ENCODE results near the gene SLC35F1.
"Not testable (repeated sequence)": the region's sequence is repeated elsewhere in the genome, so short reads cannot be mapped to it uniquely, and the experiment has no call there.

SLC35F1 gene

DNA sequence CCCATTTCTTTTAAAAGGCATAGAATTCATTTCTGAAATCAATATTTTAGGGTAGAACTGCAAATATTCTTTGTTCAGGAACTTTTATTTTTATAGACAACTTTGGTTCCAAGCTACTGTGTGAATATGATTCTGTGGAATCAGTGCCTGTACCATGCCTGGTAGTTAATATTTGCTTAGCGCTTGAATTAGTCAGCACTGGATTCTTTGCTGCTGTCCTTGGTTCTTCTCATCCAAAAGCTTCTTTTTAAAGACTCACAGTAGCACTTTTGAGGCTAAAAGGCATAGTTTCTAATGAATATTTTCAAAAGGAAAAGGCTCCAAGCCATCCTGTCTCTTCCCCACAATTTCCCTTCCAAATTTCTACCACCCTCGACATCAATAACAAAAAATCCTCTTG is 109.5 kb downstream of the SLC35F1 start:
- DNase-seq, result no peak

DNA sequence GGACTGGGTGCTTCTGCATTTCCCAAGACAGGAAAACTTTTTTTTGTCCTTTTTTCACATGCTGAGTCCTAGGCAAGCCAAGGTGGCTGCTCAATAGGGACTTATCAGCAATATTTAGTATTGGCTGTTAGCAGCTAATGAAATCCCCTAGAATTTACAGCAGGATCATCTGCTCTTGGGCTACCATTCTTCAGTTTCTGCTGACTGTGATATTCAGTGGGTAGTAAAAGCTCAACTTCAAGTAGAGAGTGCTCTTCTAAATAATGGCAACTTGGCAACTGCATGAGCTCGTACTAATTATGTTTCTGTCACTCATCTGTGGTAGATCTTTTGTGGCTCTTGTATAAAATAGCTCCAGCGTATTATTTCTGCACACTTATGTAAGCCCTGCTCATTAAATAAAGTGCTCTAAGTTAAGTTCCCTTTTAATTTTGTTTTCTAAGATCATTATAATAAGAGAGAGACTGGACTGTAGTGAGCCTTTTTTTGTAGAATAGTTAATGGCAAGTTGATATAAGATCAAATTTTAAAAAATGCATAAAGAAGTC is 110.3 kb downstream of the SLC35F1 start:
- no peak for DNase-seq

DNA sequence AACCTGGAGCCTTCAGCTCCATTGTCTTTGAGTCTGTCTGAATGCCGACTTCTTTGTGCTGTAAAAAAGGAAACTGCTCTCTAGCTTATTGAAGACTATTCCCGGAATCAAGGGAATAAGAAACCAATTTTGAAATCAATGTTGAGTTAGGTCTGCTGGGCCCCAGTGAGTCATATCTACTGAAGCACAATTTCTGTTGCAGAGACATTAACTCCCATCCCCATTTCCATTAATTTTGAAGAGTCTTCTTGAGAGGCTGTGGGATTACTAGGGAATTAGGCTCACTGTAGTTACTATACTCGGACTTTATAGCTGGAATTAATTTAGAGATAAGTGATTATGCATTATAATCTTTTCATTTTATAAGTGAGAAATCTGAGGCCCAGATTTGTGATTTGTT is 116.7 kb downstream of the SLC35F1 start:
- DNase-seq, result no peak

DNA sequence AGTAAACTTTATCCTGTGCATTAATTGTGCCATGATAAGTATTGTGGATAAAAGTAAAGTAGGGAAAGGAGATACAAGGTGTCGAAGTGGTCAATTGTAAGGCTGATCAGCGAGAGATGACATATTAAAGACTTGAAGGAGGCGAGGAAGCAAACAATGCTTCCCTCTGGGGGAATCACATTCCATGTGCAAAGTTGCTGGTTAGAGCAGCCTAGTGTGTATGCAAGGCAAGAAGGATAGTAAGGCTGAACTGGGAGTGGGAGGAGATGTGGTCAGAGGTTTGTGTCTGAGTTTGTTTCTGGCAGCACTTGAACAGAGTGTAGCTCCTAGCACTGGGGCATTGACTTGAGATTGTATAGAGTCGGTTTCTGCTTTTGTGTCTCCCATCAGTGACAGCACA is 122.9 kb downstream of the SLC35F1 start:
- DNase-seq, result no peak

DNA sequence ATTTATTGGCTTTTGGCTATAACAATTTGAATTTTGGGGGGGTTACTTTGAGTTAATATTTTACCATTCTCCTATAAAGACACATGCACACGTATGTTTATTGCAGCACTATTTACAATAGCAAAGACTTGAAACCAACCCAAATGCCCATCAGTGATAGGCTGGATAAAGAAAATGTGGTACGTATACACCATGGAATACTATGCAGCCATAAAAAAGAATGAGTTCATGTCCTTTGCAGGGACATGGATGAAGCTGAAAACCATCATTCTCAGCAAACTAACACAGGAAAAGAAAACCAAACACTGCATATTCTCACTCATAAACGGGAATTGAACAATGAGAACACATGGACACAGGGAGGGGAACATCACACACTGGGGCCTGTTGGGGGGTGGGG is 130.4 kb downstream of the SLC35F1 start:
- DNase-seq, result not testable (repeated sequence)

DNA sequence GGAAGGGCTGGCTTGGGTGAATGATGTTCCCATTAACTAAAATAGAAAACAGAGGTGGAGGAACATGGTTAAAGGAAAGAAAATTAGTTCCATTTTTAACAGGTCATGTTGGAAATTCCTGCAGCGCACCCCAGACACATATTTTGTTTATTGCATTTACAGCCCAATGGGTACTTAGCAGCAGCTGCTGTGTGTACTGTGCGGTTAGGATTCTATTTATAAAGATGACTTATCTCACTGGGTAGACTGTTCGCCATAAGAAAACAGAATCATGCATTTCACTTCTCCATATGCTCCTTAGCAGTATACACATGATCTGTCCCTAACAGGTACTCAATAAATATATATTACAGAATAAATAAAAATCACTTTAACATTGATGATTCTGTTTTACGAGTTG is 135.8 kb downstream of the SLC35F1 start:
- no peak for DNase-seq

DNA sequence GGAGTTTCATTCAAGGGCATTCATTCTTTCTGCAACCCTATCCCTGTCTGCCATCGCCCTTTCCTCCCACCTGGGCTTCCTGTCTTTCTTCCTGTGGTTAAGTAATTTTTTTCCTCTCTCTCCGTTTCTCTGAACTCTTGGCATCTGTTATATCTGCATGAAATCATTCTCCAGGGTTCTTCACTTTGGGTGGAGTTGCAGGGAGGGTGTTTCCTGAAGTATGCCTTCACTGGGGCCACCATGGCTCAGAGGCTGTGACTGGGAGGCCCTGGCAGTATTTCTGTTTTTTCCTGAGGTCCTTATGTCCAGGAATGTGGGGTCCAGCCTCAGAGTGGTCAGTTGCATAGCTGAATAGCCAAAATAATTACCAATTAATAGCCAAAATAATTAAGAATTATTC is 137.2 kb downstream of the SLC35F1 start:
- DNase-seq, result no peak

DNA sequence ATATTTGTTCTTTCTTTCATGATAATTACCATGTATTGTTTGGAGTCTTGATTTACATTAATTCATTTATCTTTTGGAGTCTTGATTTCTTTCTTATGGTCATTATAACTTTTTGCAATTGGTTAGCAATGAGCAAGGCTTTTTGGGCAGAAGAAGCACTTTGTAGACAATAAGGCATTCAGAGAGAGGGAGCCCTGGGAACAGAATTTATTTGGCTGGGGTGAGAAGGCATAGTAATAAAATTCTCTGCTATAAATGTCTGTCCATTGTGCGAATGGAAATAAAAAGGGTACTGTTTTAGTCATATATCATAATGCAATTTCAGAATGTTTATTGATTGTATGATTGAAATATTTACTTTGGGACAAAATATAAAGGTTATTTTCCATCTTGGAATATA is 147.0 kb downstream of the SLC35F1 start:
- DNase-seq, result no peak

DNA sequence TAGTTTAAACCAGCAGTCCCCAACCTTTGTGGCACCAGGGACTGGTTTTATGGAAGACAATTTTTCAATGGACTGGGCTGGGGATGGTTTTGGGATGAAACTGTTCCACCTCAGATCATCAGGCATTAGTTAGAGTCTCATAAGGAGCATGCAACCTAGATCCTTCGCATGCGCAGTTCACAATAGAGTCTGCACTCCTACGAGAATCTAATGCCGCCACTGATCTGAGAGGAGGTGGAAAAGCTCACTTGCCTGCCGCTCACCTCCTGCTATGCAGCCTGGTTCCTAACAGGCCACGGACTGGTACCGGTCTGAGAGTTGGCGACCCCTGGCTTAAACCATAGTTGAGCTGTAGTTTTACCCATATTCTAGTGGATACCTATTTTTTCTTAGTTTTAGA is 154.6 kb downstream of the SLC35F1 start:
- DNase-seq, result no peak

DNA sequence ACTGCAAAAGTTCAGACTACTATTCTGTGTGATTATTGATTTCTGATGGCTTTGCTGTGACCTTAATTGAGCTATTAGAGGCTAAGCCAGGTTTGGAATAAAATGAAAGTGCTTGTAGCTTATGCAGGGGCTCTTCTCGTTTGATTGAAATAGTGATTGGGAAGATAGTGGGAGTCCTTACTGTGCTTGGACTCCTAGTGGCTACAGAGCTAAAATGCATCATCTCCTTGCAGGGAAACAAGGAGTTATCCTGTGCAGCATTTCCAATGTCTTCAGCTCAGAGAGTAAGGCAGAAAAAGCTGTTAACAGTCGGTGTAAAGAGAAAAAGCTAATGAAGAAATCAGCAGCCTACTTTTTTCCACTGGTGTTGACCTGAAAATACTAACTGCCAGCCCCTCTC is 173.5 kb downstream of the SLC35F1 start:
- no peak for DNase-seq

DNA sequence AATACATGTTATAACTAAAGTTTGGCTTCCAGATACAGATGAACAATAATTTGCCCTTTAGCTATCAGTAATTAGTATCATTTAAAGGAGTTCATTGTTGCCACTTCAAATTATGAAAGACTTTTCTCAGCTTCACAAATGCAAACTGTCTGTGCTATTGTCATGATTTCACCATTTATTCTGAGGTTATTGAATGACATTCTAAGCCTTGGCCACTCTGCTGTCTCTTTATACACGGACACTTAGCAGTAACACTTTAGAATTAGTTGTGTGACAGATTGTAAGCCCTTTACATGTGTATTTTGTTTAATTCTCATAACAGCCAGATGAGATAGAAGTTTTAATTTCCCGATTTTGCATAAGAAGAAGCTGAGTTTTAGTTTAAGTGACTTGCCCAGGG is 176.6 kb downstream of the SLC35F1 start:
- DNase-seq, result no peak

DNA sequence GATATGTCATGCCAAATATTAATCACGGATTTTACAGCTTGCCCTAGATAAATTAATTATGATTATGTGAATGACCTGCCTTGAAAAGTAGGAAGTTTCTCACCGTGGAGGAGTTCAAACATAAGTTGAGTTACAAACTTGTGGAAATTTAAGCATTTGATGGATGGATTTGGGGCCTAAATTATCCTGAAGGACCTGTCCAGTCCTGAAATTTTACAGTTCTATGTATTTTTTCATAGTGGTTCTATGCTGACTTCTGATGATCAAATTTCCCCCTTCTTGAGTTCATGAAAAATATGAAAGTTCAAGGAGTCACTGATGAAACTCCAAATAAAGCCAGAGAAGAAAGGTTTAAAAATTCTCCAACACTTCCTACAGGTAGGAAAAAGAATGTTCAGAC is 178.6 kb downstream of the SLC35F1 start:
- no peak for DNase-seq

DNA sequence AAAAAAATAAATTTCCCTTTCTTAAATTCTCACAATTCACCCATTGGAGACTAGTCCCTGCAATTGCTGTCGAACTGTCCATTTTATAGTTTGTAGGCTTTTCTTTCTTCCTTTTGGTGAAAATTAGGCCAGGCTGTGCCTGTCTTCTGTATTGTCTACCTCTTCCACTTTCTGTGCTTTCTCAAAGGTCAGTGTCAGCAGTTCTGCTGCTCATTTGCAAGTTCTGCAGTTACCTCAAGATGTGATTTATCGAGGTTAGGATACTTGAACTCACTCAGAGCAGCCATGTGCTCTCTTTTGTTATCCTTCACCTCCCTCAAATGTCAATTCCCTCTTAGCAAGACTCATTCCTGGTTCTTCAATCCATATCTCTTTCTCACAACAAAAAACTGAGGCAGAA is 179.1 kb downstream of the SLC35F1 start:
- DNase-seq, result no peak

DNA sequence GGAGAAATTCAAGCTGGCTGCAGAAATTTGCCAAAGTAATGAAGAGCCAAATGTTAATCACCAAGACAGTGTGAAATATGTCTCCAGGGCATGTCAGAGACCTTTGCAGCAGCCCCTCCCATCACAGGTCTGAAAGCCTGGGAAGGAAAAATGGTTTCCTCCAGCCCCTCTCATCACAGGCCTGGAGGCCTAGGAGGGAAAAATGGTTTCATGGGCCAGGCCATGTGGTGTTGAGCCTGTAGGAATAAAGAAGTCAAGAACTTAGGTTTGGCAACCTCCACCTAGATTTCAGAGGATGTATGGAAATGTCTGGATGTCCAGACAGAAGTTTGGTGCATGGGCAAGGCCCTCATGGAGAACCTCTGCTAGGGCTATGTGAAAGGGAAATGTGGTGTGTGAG is 185.0 kb downstream of the SLC35F1 start:
- DNase-seq, result no peak

DNA sequence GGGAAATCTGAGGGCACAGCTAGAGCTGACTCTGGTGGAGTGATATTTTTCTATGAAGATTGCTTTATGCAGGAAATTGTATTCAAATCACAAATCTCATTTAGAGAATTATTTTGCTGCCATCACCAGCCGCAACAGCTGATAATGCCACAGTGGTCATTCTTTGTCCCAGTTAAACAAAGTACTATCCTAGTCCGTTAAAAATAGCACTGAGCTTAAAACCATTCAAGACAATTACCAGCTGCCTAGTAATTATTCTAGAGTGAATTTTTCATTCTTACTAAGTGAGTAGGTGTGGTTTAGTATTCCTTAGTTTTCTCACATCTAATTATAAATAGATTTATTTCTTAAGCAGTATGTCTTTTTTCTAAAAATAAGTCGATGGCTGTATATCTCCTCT is 190.5 kb downstream of the SLC35F1 start:
- no peak for DNase-seq

DNA sequence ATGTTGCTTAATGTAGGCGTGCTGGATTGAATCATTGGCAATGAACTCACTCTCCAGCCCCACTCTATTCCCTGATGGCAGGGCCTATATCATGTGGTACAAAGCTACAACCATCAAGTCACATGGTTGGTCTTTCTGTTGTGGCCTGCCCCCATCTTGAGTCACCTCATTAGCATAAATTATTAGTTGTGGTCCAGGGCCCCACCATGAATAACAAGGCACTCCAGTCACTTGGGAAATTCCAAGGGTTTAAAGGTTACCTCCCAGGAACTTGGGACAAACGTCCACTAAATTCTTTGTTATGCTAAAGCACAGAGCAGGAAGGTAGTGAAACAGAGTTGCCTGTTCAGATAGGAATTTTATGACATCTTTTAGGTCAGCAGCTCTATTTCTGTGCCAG is 193.7 kb downstream of the SLC35F1 start:
- DNase-seq, result no peak

DNA sequence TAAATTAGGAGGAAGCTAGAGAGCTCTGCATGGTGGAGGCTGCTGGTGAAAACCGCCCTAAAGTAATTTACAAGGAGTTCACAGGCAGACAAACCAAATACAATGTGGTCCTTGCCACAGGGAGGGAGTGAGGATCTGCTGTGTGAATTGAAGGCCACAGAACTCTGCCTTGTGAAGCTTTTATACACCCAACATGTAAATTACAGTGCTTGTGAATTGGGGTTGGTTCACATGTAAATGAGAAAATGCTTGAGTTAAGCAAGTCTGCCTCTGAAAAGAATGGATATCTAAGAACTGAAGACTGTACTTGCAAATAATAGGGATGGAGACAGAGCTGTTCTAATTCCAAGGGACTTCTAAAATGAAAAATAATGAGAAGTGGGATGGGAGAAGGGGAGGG is 194.2 kb downstream of the SLC35F1 start:
- no peak for DNase-seq

DNA sequence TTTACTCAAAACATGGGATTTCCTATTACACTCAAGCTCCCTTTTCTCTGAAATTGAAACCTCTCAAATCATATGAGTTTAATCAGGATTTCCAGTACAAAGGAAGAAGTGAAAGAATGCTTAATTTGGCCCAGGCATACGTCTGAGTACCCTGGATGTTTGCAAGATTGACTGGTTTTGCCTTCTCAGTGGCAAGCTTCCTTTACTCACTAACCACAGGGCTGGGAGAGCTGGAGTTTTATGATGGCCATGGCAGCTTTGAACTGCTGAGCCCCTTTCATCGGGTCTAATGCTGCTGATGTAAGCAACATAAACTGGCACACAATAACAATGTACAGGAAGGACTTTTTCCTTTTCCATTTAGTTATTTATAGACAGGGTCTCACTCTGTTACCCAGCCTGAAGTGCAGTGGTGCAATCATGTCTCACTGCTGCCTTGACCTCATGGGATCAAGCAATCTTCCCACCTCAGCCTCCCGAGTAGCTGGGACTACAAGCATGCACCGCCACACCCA is 194.8 kb downstream of the SLC35F1 start:
- no peak for DNase-seq

DNA sequence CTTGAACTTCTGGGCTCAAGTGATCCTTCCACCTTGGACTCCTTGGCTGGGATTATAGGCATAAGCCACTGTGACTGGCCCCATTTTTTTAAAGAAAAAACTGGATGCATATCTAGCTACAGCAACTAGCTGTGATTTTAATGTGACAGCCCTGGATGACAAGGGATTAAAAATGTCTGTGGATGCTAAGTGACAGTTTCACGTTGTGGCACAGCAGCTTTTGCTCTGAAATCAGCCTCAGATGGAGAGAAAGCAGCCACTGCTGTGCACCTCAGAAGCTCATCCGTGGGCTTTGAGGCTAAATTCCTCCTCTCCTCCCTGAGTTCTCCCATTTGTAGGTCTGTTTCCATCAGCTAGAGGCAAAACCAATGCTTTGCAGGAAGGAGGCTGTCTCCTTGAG is 195.3 kb downstream of the SLC35F1 start:
- no peak for DNase-seq

DNA sequence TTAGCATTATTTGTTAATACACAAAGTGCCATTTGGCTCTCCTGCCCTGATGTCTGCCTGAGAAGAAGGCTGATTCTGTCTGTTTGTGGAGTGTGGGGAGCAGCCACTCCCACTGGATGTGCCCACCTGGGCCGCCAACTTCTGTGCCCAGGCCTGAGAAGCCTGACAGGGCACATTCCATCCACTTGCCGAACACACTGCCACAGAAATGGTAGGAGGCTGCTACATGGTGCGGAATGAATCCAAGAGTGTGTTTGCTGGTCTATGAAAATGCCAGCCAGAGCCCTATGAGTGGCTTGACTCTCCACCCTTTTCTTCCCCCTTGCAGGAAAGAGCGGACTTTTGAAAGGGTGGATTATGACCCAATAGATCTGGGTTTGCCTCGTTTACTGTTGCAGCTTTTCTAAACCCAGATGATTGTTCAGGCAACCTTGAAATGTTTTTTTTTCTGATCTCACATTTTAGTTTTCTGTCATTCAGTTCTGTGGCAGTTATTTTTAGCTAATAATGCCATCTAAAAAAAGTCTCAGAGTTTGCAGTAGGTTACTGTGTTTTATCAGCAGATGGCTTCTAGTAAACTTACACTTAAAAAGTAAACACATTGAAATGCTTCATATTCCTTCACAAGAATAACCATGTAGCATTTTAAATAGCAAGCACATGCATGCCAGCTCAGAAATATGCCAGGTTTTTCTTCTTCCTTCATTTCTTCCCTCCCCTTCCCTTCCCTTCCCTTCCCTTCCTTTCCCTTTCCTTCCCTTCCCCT is 196.5 kb downstream of the SLC35F1 start:
- no peak for DNase-seq

DNA sequence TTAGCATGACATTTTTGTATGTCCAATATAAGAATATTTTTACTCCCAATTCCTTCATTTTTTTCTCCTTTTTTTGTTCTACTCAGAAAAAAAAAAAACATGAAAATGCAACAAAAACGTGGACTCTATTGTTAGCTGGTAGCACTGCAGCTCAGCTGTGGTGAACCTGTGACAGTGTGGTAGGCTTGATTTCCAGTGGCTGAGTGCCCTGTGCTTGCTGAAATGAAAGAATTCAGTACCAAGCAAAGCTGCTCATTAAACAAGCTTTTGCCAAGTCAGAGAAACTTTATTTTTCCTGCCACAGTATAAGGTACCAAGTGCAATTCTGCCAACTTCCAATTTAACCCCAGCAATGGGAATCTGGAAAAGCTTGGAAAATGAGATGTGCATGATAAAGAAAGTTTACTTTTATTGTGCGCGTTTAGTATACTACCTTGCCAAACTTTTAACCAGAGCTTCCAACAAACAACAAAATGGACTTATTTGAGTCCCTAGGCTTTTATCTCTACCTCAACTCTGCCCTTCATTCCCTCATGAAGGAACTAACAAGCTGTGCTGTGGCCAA is 215.2 kb downstream of the SLC35F1 start:
- no peak for DNase-seq

DNA sequence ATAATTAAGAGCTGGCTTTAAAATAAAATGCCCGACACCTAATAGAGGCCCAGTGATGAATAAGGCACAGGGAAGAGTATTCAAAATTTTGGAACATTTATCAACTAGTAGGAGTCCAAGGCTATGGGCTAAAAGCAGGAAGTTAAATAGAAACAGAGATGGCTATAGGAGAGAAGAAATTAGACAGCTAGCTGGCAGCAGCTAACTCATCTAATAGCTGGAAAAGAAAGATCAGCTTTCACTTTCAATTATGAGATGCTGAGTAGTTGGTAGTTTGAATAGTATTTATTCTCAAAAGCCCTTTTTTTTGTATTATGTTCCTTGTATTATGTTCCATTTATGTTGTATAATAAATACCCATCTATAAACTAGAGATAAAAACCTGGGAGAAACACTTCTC is 215.7 kb downstream of the SLC35F1 start:
- DNase-seq, result no peak

DNA sequence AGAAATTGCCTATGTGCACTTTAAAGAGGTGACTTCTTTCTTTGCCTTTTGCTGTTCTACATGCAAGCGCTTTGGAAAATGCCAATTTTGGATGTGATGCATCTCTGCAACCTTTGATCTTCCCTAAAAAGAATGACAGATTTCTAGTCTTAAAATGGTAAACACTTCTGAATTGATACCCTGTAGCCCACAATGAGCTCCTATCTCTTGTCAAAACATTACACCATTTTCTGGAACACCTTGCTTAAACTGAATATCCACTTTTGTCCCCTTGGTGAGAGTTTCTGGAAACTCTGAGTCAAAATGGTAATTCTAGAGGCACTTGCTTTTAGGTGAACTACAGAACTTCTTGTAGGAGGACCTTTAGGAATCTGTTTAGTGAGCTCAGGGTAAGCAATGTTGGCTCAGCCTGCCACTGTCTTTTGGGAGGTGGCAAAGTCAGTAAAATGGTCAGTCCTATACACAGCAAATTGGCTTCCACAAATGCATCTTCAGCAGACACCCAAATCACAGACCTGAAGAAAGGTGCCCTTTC is 216.5 kb downstream of the SLC35F1 start:
- no peak for DNase-seq

DNA sequence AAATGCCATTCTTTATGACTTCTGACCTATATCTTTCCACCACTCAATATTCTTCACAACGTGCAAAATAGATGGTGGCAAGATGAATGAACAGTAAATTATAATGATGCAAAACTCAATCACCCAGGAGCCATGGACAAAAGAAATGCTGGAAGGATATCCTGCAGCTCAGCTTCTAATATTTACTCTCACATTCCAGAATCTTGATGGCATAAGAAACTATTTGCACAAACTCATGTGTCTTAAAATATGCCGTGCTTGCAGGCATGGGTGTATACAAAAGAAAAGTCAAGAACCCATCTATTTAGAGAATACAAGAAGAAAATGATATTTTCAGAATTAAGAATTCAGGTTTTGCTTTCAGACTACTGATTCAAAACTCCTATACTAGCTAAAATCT is 217.8 kb downstream of the SLC35F1 start:
- DNase-seq, result no peak
